Kidney epithelial cell (primary cell): ENCODE data around the gene NCKAP5L. TPM values are rescaled to one million over a fixed set of nuclear protein-coding genes. Genes with fewer than 3 reads are reported as not detected.

Experiments used
- DNase-seq: peaks from one replicate; pipeline ENCODE4 v3.0.0-alpha.2; 2010; ENCODE audit warnings: low read depth
- H3K27me3 ChIP-seq: 2 replicates; pipeline ENCODE4 v1.6.0; 2011; ENCODE audit warnings: low read length; ENCODE audit not compliant: control insufficient read depth, insufficient read depth
- H3K36me3 ChIP-seq: 2 replicates; pipeline ENCODE4 v1.5.1; 2011; ENCODE audit warnings: low read length; ENCODE audit not compliant: control insufficient read depth, insufficient read depth
- H3K4me3 ChIP-seq: 2 replicates; pipeline ENCODE4 v1.5.1; 2011; ENCODE audit warnings: low read depth, mild to moderate bottlenecking, control low read depth, low read length
- CTCF ChIP-seq: IDR thresholded peaks from 2 replicates; pipeline ENCODE4 v1.5.1; 2011; ENCODE audit warnings: mild to moderate bottlenecking, moderate library complexity, low read length, control low read depth, inconsistent platforms; ENCODE audit not compliant: insufficient read depth, poor library complexity, severe bottlenecking
- total RNA-seq: library from RNA; depleted of rRNA; stranded (reverse); fragments of >200 nt; gene quantifications from 2 replicates; pipeline ENCODE4 v1.2.3, GENCODE V29; 2015

Gene NCKAP5L
- total RNA-seq, 1 donor from 2014 or later, result 24.1 TPM

GRCh38 chr12:49744363-49744885, 83.8 kb downstream of the NCKAP5L start:
- no peaks in the 10 kb centered on the region for H3K36me3 ChIP-seq
- TF ChIP-seq CTCF, result no peak
- H3K4me3 ChIP-seq, result no peak overlapping the region
- DNase-seq, result no peak
- H3K27me3 ChIP-seq, result no peaks in the 10 kb centered on the region

GRCh38 chr12:49741882-49742620, 86.2 kb downstream of the NCKAP5L start:
- Histone ChIP-seq H3K27me3 (no peaks in the 10 kb centered on the region), H3K36me3 (no peaks in the 10 kb centered on the region), H3K4me3 (peak overlapping the region; percentile 82)
- DNase-seq, result peak; percentile 37
- no peak for TF ChIP-seq CTCF

Other genes with a start within 250 kb of the NCKAP5L start
- gene FAM186B, start 222.8 kb downstream of the NCKAP5L start, total RNA-seq, result 0.14 and 0.21 TPM in 2 replicates
- gene PRPF40B, start 204.9 kb downstream of the NCKAP5L start, total RNA-seq, result 15.3 and 16.3 TPM in 2 replicates
- gene FMNL3, start 121.0 kb downstream of the NCKAP5L start, total RNA-seq, result 34.3 and 35.1 TPM in 2 replicates
- 588 and 603 TPM in 2 replicates for gene TMBIM6, start 86.9 kb downstream of the NCKAP5L start, total RNA-seq
- gene BCDIN3D, start 14.7 kb upstream of the NCKAP5L start, total RNA-seq, result 5.4 and 6.3 TPM in 2 replicates
- gene FAIM2, start 75.5 kb upstream of the NCKAP5L start, total RNA-seq, result not detected in 2 replicates
- gene AQP2, start 122.3 kb upstream of the NCKAP5L start, total RNA-seq, result not detected in 2 replicates
- not detected in 2 replicates for gene AQP5, start 133.5 kb upstream of the NCKAP5L start, total RNA-seq
- gene AQP6, start 144.5 kb upstream of the NCKAP5L start, total RNA-seq, result not detected in 2 replicates
- gene RACGAP1, start 197.1 kb upstream of the NCKAP5L start, total RNA-seq, result 12.1 and 12.3 TPM in 2 replicates
- 0.75 and 3.6 TPM in 2 replicates for gene ASIC1, start 229.2 kb upstream of the NCKAP5L start, total RNA-seq